SK-N-SH (cell line): Measurements from ENCODE around the gene ZDBF2. TPM values are rescaled to one million over a fixed set of nuclear protein-coding genes. Genes with fewer than 3 reads are reported as not detected.
"Not testable (repeated sequence)": the region's sequence is repeated elsewhere in the genome, so short reads cannot be mapped to it uniquely, and the experiment has no call there.

Source experiments
- CTCF ChIA-PET: fragments of 300-600, 350-600 bp; formaldehyde crosslinking; extraction: SDS; loops from one replicate; lab custom pipeline; 2021; lab: Yijun Ruan, JAX
- POLR2A ChIA-PET: fragments of 350-600 bp; sonication (Branson Sonifier 250); formaldehyde crosslinking; extraction: SDS; loops from one replicate; lab custom pipeline; 2020; ENCODE audit warnings: antibody characterized with exemption, inconsistent platforms; lab: Yijun Ruan, JAX
- DNase-seq: peaks from one replicate; pipeline ENCODE4 v3.0.0; 2012
- H2AFZ ChIP-seq: fragments of 200-600 bp; sonication (generic); 2 replicates; pipeline ENCODE4 v1.8.1; 2016; ENCODE audit warnings: antibody characterized with exemption, mild to moderate bottlenecking, low read depth
- H3F3A ChIP-seq: fragments of 200-600 bp; sonication (generic); replicated peaks from 2 replicates; pipeline ENCODE3; 2016; ENCODE audit warnings: antibody characterized with exemption, mild to moderate bottlenecking; ENCODE audit not compliant: insufficient read depth
- H3K27ac ChIP-seq, 2 experiments: fragments of 200-500 bp in 1 of 2; fragments of 200-600 bp in 1 of 2; sonication (Bioruptor generic) in 1 of 2; sonication (generic), shearing (Covaris generic) in 1 of 2; 2 replicates each; pipeline versions ENCODE4 v1.5.1 to v1.6.1; 2014 to 2016; ENCODE audit warnings: low read depth in 2 of 2, inconsistent platforms in 1 of 2, low read length in 1 of 2, mild to moderate bottlenecking in 1 of 2, mixed read lengths in 1 of 2
- H3K27me3 ChIP-seq: fragments of 200-600 bp; sonication (generic), shearing (Covaris generic); 2 replicates; pipeline ENCODE4 v1.6.1; 2016; ENCODE audit warnings: mixed run types; ENCODE audit not compliant: insufficient read depth
- H3K36me3 ChIP-seq, 2 experiments: fragments of 200-500 bp in 1 of 2; fragments of 200-600 bp in 1 of 2; sonication (Bioruptor generic) in 1 of 2; sonication (generic) in 1 of 2; replicated peaks in 1 of 2; 2 replicates each; pipeline versions ENCODE3 to v1.5.1; 2014 to 2016; ENCODE audit warnings: low read length in 1 of 2, mild to moderate bottlenecking in 1 of 2; ENCODE audit not compliant: insufficient read depth in 2 of 2, control insufficient read depth in 1 of 2
- H3K4me1 ChIP-seq, 2 experiments: fragments of 200-500 bp in 1 of 2; fragments of 200-600 bp in 1 of 2; sonication (Bioruptor generic) in 1 of 2; sonication (generic), shearing (Covaris generic) in 1 of 2; 2 replicates each; pipeline versions ENCODE4 v1.5.1 to v1.6.1; 2014 to 2016; ENCODE audit warnings: low read depth in 1 of 2, low read length in 1 of 2, mixed run types in 1 of 2; ENCODE audit not compliant: insufficient read depth in 2 of 2, control insufficient read depth in 1 of 2
- H3K4me2 ChIP-seq: fragments of 200-600 bp; sonication (generic), shearing (Covaris generic); 2 replicates; pipeline ENCODE4 v1.6.1; 2017; ENCODE audit warnings: mixed run types
- H3K4me3 ChIP-seq, 2 experiments: fragments of 200-500 bp in 1 of 2; fragments of 200-600 bp in 1 of 2; sonication (Bioruptor generic) in 1 of 2; sonication (generic), shearing (Covaris generic) in 1 of 2; 2 replicates each; pipeline versions ENCODE4 v1.5.1 to v1.8.1; 2014 to 2016; ENCODE audit warnings: low read depth in 2 of 2, inconsistent platforms in 1 of 2, low read length in 1 of 2, mild to moderate bottlenecking in 1 of 2, mixed read lengths in 1 of 2, moderate library complexity in 1 of 2
- H3K79me2 ChIP-seq: fragments of 200-600 bp; sonication (generic); 2 replicates; pipeline ENCODE4 v1.8.1; 2017; ENCODE audit warnings: mild to moderate bottlenecking; ENCODE audit not compliant: insufficient read depth
- H3K9ac ChIP-seq: fragments of 200-600 bp; sonication (generic); 2 replicates; pipeline ENCODE4 v1.6.1; 2017; ENCODE audit warnings: mixed run types
- H3K9me2 ChIP-seq: fragments of 200-600 bp; sonication (generic); 2 replicates; pipeline ENCODE4 v1.6.1; 2017; ENCODE audit warnings: mixed run types
- H3K9me3 ChIP-seq: fragments of 200-600 bp; sonication (generic); 2 replicates; pipeline ENCODE4 v1.6.1; 2017; ENCODE audit warnings: mixed run types, mild to moderate bottlenecking, moderate library complexity
- H4K20me1 ChIP-seq: fragments of 200-600 bp; sonication (generic); 2 replicates; pipeline ENCODE4 v1.6.1; 2017; ENCODE audit warnings: mild to moderate bottlenecking, mixed run types; ENCODE audit not compliant: insufficient read depth
- CTCF ChIP-seq: fragments of 200-600 bp; sonication (generic); IDR thresholded peaks from 2 replicates; pipeline ENCODE4 v1.6.1; 2017; ENCODE audit warnings: antibody characterized with exemption, mild to moderate bottlenecking, moderate library complexity
- EP300 ChIP-seq, 2 experiments: IDR thresholded peaks; 2 replicates each; pipeline versions ENCODE4 v1.4.0 to v1.6.1; 2012; ENCODE audit warnings: borderline replicate concordance in 1 of 2, low read depth in 1 of 2, low read length in 1 of 2
- FOXJ3 ChIP-seq: sonication (generic); formaldehyde crosslinking; IDR thresholded peaks from 2 replicates; pipeline ENCODE4 v1.5.1; 2020; ENCODE audit warnings: mild to moderate bottlenecking, missing genetic modification reagents
- JUND ChIP-seq: IDR thresholded peaks from 2 replicates; pipeline ENCODE4 v1.4.0; 2012
- MEF2A ChIP-seq: IDR thresholded peaks from 2 replicates; pipeline ENCODE4 v1.4.0; 2012; ENCODE audit warnings: low read depth, borderline replicate concordance
- NFIC ChIP-seq: IDR thresholded peaks from 2 replicates; pipeline ENCODE4 v1.4.0; 2012; ENCODE audit warnings: borderline replicate concordance
- RAD21 ChIP-seq: IDR thresholded peaks from 2 replicates; pipeline ENCODE4 v1.6.1; 2012; ENCODE audit warnings: mild to moderate bottlenecking, low read length
- SMC3 ChIP-seq: IDR thresholded peaks from 2 replicates; pipeline ENCODE4 v1.6.1; 2012; ENCODE audit warnings: low read depth, low read length, improper control_type of control experiment
- TEAD4 ChIP-seq: IDR thresholded peaks from 2 replicates; pipeline ENCODE4 v1.4.0; 2012; ENCODE audit warnings: mild to moderate bottlenecking, borderline replicate concordance; ENCODE audit not compliant: insufficient read depth
- WGBS: methylation state at CpG from one replicate; pipeline ENCODE4 v1.1.6; 2017; ENCODE audit warnings: low lambda C conversion rate; 5-methylcytosine and 5-hydroxymethylcytosine counted together
- polyA plus RNA-seq, 3 experiments: library from polyadenylated mRNA; depleted of rRNA; stranded (reverse); fragments of >200 nt; gene quantifications; 2 replicates each; pipeline ENCODE4 v1.2.3, GENCODE V29; 2012

ZDBF2 gene
- polyA plus RNA-seq, 1 of the 3 experiments (the other 2 are of a cell fraction) = 1.4 TPM

GRCh38 chr2:206225435-206226232 lies 48.8 kb upstream of the ZDBF2 start (continued):
- TF ChIP-seq MEF2A = no peak
- TF ChIP-seq CTCF = no peak

GRCh38 chr2:206228636-206229035 lies 45.8 kb upstream of the ZDBF2 start:
- CTCF ChIA-PET, H3K27me3 ChIP-seq, H3F3A ChIP-seq, POLR2A ChIA-PET, H3K9ac ChIP-seq, H3K4me2 ChIP-seq, H3K4me3 ChIP-seq, H3K9me2 ChIP-seq, H2AFZ ChIP-seq, H4K20me1 ChIP-seq, H3K36me3 ChIP-seq, H3K27ac ChIP-seq, H3K9me3 ChIP-seq, H3K79me2 ChIP-seq, H3K4me1 ChIP-seq, DNase-seq: not testable (repeated sequence)
- WGBS = 89% methylated on average over 9 of the region's 9 CpGs

- DNase-seq = no peak
- Histone ChIP-seq H3K4me2 (no peak overlapping the region), H3K4me3 (no peak overlapping the region), H3K36me3 (no peaks in the 10 kb centered on the region), H3K27ac (no peak overlapping the region), H3K9me3 (no peaks in the 10 kb centered on the region), H4K20me1 (no peaks in the 10 kb centered on the region), H3K4me1 (peaks cover 4 to 7% of the 10 kb centered on the region in 2 experiments; a peak in 2 of 4 replicates), H3K9ac (no peak overlapping the region)
- no peak for TF ChIP-seq JUND
- no peak for TF ChIP-seq TEAD4
- TF ChIP-seq EP300 (IDR thresholded peaks at IDR 0.05; ENCODE audit: borderline replicate concordance in 1 of 2, low read depth in 1 of 2, low read length in 1 of 2) = no peak
- no peak for TF ChIP-seq NFIC
- no peak for TF ChIP-seq RAD21
- no peak for TF ChIP-seq SMC3
- no peak for TF ChIP-seq FOXJ3
- no peak for TF ChIP-seq MEF2A
- TF ChIP-seq, all 33 proteins: peak for 0
- H3K9me2 ChIP-seq = no peaks in the 10 kb centered on the region
- no peaks in the 10 kb centered on the region for H3F3A ChIP-seq
- H2AFZ ChIP-seq = no peak overlapping the region
- no peaks in the 10 kb centered on the region for H3K79me2 ChIP-seq
- CTCF ChIA-PET = interaction anchor here (0.9 to 1.5 kb wide), 3 partner anchors 11 to 208 kb away, joined by 3 read pairs; no protein-coding TSS in a partner anchor
- POLR2A ChIA-PET = interaction anchor here (0.6 kb wide), 1 partner anchor 10 kb away, joined by 4 read pairs; no protein-coding TSS in a partner anchor
- H3K27me3 ChIP-seq = no peaks in the 10 kb centered on the region
Observed at GRCh38 chr2:206229642-206230041, 44.8 kb upstream of the ZDBF2 start.
